Osteoblast (primary cell): ENCODE measurements around the gene TIGAR. TPM values are rescaled to one million over a fixed set of nuclear protein-coding genes. Genes with fewer than 3 reads are reported as not detected.

Experiments used
- DNase-seq: peaks from one replicate; pipeline ENCODE4 v3.0.0; 2011; ENCODE audit warnings: low spot score, mixed read lengths; ENCODE audit not compliant: insufficient read length; ENCODE audit errors: missing footprints
- H2AFZ ChIP-seq: 2 replicates; pipeline ENCODE4 v1.6.0; 2011; ENCODE audit warnings: mild to moderate bottlenecking, low read length
- H3K27ac ChIP-seq: 2 replicates; pipeline ENCODE4 v1.5.1; 2011; ENCODE audit warnings: mild to moderate bottlenecking, low read depth, low read length, moderate library complexity
- H3K27me3 ChIP-seq: 2 replicates; pipeline ENCODE4 v1.6.0; 2012; ENCODE audit warnings: mild to moderate bottlenecking, control low read depth, inconsistent platforms, low read length, moderate library complexity; ENCODE audit not compliant: insufficient read depth
- H3K36me3 ChIP-seq: 2 replicates; pipeline ENCODE4 v1.5.1; 2011; ENCODE audit warnings: mild to moderate bottlenecking, low read length, control low read depth, moderate library complexity; ENCODE audit not compliant: insufficient read depth
- H3K4me1 ChIP-seq: 2 replicates; pipeline ENCODE4 v1.5.1; 2011; ENCODE audit warnings: mild to moderate bottlenecking, low read length, control low read depth, moderate library complexity; ENCODE audit not compliant: insufficient read depth
- H3K4me2 ChIP-seq: 2 replicates; pipeline ENCODE4 v1.6.0; 2011; ENCODE audit warnings: mild to moderate bottlenecking, low read length; ENCODE audit not compliant: insufficient read depth
- H3K4me3 ChIP-seq: fragments of 200-600 bp; sonication (generic); 3 replicates; pipeline ENCODE4 v1.5.1; 2012; ENCODE audit warnings: mild to moderate bottlenecking, low read length, inconsistent platforms; ENCODE audit not compliant: insufficient read depth
- H3K79me2 ChIP-seq: 2 replicates; pipeline ENCODE4 v1.6.0; 2012; ENCODE audit warnings: mild to moderate bottlenecking, low read length, control low read depth, inconsistent platforms; ENCODE audit not compliant: insufficient read depth
- H3K9me3 ChIP-seq: 2 replicates; pipeline ENCODE4 v1.5.1; 2011; ENCODE audit warnings: low read depth, low read length, control low read depth
- H4K20me1 ChIP-seq: 2 replicates; pipeline ENCODE4 v1.6.0; 2012; ENCODE audit warnings: mild to moderate bottlenecking, low read length, control low read depth; ENCODE audit not compliant: insufficient read depth
- total RNA-seq: library from RNA; depleted of rRNA; stranded (reverse); fragments of >200 nt; gene quantifications from 2 replicates; pipeline ENCODE4 v1.2.3, GENCODE V29; 2012
- TF ChIP-seq, protein P1 (sequence below): IDR thresholded peaks from 2 replicates; pipeline ENCODE4 v1.5.1; 2011; ENCODE audit warnings: mild to moderate bottlenecking, low read depth, low read length, moderate library complexity; ENCODE audit errors: extremely low read depth

Gene TIGAR
- total RNA-seq, 1 donor, result 11.6 TPM

DNA sequence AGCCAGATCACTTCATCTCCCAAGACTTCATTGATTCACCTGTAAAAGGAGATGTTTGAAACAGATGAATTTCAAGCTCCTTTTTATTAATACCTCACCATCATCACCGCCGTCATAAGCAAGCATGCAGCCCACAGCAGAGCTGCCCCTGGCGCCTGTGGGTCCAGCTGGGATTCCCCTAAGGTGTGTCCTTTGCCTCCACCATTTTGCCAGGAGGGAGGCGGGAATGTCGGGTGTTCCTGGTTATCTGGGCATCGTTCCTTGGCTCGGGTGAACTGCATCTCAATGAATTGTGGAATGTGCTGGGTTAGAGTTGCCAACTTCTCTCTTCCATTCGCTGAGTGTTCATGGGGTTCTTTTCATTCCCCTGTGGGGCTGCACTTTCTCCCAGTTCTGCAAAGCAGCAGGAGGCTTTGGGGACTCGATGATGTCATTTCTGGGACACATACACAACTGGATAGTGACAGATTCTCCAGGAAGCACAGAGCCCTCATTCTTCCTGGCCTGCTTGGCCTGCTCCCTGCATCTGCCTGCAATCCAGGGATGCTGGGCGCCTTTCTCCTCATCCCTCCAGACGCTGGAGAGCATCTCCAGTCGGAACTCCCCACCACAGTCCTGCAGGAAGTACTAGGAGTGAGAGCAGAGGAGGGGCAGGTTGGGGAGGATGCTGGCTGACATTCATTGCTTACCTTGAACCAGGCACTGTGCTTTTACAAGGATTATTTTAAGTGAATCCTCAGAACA is 37.3 kb upstream of the TIGAR start:
- no peak overlapping the region for H3K4me3 ChIP-seq
- H3K79me2 ChIP-seq, result no peaks in the 10 kb centered on the region
- no peak for DNase-seq
- peaks cover 3% of the 10 kb centered on the region for H3K27me3 ChIP-seq
- no peaks in the 10 kb centered on the region for H4K20me1 ChIP-seq
- H3K4me1 ChIP-seq, result no peaks in the 10 kb centered on the region
- H3K9me3 ChIP-seq, result no peaks in the 10 kb centered on the region
- TF ChIP-seq, protein P1, sequence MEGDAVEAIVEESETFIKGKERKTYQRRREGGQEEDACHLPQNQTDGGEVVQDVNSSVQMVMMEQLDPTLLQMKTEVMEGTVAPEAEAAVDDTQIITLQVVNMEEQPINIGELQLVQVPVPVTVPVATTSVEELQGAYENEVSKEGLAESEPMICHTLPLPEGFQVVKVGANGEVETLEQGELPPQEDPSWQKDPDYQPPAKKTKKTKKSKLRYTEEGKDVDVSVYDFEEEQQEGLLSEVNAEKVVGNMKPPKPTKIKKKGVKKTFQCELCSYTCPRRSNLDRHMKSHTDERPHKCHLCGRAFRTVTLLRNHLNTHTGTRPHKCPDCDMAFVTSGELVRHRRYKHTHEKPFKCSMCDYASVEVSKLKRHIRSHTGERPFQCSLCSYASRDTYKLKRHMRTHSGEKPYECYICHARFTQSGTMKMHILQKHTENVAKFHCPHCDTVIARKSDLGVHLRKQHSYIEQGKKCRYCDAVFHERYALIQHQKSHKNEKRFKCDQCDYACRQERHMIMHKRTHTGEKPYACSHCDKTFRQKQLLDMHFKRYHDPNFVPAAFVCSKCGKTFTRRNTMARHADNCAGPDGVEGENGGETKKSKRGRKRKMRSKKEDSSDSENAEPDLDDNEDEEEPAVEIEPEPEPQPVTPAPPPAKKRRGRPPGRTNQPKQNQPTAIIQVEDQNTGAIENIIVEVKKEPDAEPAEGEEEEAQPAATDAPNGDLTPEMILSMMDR, result no peak
- H2AFZ ChIP-seq, result no peak overlapping the region
- no peak overlapping the region for H3K27ac ChIP-seq
- H3K36me3 ChIP-seq, result no peaks in the 10 kb centered on the region
- H3K4me2 ChIP-seq, result no peak overlapping the region

DNA sequence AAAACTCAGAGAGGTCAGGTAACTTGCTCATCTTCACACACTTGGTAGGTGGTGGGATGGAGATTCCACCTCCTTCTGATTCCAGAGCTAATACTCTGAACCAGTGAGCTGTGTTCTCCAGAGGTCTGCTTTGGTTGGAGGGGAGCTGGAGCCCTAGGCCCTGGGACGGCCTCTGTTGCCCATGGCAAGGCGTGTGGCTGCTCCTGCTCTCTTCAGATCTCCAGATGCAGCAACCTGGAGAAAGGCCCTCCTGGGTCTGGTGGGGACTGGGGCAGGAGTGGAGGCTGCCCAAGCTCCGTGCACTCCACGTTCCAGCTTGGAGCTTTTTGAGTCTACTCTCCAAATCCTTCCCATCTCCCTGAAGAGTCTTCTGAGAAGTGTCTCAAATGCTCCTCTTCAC is 36.7 kb upstream of the TIGAR start:
- no peaks in the 10 kb centered on the region for H3K79me2 ChIP-seq
- no peaks in the 10 kb centered on the region for H3K4me1 ChIP-seq

DNA sequence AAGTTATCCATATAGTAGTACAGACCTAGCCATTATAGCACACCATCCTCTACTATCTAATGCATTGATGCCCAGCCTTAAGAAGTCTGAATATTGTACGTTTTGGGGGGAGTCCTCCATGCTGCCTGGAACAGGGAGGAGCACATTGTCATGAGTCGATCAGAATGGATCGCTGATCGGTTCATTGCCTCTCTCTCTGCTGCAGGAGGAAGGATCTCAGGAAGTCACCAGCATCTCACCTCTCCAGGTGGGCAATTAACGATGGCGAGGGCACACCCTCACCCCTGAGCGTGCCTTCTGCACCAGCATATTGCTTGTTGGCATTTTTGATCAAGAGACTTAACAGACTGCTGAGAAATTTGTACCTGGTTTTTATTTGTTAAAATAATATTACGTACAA is 35.9 kb upstream of the TIGAR start:
- Histone ChIP-seq H2AFZ (no peak overlapping the region), H3K4me3 (no peak overlapping the region), H3K27me3 (peaks cover 3% of the 10 kb centered on the region), H3K9me3 (no peaks in the 10 kb centered on the region), H4K20me1 (no peaks in the 10 kb centered on the region), H3K36me3 (no peaks in the 10 kb centered on the region), H3K4me1 (no peaks in the 10 kb centered on the region), H3K79me2 (no peaks in the 10 kb centered on the region), H3K4me2 (no peak overlapping the region), H3K27ac (no peak overlapping the region)
- TF ChIP-seq, protein P1, result no peak
- DNase-seq, result no peak

More for the DNA sequence above, 36.7 kb upstream of the TIGAR start:
- Histone ChIP-seq H3K9me3 (no peaks in the 10 kb centered on the region), H3K4me3 (no peak overlapping the region), H3K36me3 (no peaks in the 10 kb centered on the region), H3K27ac (no peak overlapping the region), H3K4me2 (no peak overlapping the region), H2AFZ (no peak overlapping the region), H4K20me1 (no peaks in the 10 kb centered on the region), H3K27me3 (peaks cover 3% of the 10 kb centered on the region)
- DNase-seq, result no peak
- TF ChIP-seq, protein P1, result no peak

- no peaks in the 10 kb centered on the region for H3K79me2 ChIP-seq
- no peaks in the 10 kb centered on the region for H3K4me1 ChIP-seq
- TF ChIP-seq, protein P1, result no peak
Measured at GRCh38 chr12:4286228-4286627, 34.8 kb upstream of the TIGAR start.

More at GRCh38 chr12:4286228-4286627, 34.8 kb upstream of the TIGAR start:
- H4K20me1 ChIP-seq, result no peaks in the 10 kb centered on the region
- H3K9me3 ChIP-seq, result no peaks in the 10 kb centered on the region
- no peak overlapping the region for H2AFZ ChIP-seq
- H3K4me3 ChIP-seq, result no peak overlapping the region
- no peak for DNase-seq
- H3K36me3 ChIP-seq, result no peaks in the 10 kb centered on the region
- H3K27me3 ChIP-seq, result no peaks in the 10 kb centered on the region
- H3K4me2 ChIP-seq, result no peak overlapping the region
- no peak overlapping the region for H3K27ac ChIP-seq
